Astrocyte (in vitro differentiated cells and primary cell): Measurements from ENCODE around the gene WDR7.

Experiments used
- CTCF ChIP-seq: IDR thresholded peaks from 2 replicates; pipeline ENCODE4 v1.5.1; 2011; ENCODE audit warnings: low read depth, mild to moderate bottlenecking, inconsistent platforms, low read length, moderate library complexity; ENCODE audit not compliant: insufficient read depth
- EZH2 ChIP-seq: IDR thresholded peaks from 2 replicates; pipeline ENCODE4 v1.6.1; 2012; ENCODE audit warnings: mild to moderate bottlenecking, low read length, inconsistent platforms; ENCODE audit not compliant: insufficient read depth

GRCh38 chr18:56980151-56980550, 329.0 kb downstream of the WDR7 start:
- TF ChIP-seq CTCF (no peak), EZH2 (no peak)
